ENCODE data around the gene KRTAP4-12.
"Not testable (repeated sequence)": the region's sequence is repeated elsewhere in the genome, so short reads cannot be mapped to it uniquely, and the experiment has no call there.

KRTAP4-12 gene

DNA sequence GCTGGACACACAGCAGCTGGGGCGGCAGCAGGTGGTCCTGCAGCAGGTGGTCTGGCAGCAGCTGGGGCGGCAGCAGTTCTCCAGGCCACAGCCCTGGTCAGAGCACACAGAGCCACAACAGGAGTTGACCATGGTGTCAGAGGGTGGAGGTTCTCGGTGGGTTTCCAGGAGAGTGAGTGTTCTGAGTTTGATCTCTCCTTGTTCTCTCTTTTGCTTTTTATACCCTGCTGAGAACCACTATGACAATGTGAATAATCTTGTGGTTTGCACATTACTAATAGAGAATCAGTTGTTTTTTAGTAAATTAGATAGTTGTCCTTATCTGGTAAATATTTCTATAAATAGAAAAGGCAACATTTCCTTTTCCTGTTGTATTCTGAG lies at the start of gene KRTAP4-12:
KRTAP4-12 (minus strand) TSS at position 192 of the 381 bp plus-strand sequence; CDS start at position 132, 60 bp downstream.
- DNase-seq (ENCODE audit: low read depth); H3K4me3 ChIP-seq (ENCODE audit: control insufficient read depth, low read depth, low read length): not testable (repeated sequence)

DNA sequence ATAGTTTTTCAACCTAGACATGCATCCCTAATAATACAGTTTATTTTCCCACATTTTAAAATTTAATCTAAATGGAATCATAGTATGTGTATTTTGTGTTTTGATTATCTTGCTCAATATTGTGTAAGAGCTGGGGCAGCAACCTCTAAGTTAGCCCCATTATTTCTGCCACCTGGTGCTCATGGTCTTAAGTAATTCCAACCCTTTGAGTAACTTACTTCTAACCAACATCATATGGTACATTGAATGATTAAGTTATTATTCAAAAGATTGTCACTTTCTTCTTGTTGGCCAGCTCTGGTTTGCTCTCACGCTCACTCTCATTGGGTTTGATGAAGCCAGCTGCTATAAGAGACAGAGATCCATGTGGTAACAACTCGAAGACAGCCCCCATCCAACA lies 47.9 kb upstream of the KRTAP4-12 start:
- TF ChIP-seq, protein P1, sequence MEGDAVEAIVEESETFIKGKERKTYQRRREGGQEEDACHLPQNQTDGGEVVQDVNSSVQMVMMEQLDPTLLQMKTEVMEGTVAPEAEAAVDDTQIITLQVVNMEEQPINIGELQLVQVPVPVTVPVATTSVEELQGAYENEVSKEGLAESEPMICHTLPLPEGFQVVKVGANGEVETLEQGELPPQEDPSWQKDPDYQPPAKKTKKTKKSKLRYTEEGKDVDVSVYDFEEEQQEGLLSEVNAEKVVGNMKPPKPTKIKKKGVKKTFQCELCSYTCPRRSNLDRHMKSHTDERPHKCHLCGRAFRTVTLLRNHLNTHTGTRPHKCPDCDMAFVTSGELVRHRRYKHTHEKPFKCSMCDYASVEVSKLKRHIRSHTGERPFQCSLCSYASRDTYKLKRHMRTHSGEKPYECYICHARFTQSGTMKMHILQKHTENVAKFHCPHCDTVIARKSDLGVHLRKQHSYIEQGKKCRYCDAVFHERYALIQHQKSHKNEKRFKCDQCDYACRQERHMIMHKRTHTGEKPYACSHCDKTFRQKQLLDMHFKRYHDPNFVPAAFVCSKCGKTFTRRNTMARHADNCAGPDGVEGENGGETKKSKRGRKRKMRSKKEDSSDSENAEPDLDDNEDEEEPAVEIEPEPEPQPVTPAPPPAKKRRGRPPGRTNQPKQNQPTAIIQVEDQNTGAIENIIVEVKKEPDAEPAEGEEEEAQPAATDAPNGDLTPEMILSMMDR (conservative IDR thresholded peaks at IDR 0.05; ENCODE audit: control insufficient read depth, insufficient read depth, low read depth, low read length), result no peak
- DNase-seq (ENCODE audit: low read depth), result peak; percentile 71
- no peak overlapping the region for H3K4me3 ChIP-seq (ENCODE audit: control insufficient read depth, low read depth, low read length)

DNA sequence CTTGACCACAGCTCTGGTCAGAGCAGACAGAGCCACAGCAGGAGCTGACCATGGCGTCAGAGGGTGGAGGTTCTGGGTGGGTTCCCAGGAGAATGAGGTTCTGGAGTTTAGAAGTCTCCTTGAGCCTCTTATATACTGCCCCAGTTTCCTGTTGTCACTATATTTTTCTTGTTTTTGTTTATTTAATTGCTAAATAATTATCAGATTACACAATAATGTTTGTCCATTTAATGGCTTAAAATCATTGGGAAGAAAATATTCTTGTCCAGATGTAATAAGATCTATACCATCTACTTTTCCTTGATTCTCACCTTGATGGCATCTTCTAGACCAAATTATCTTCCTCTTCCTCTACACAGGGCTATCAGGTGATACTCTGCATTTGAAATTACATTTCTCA lies 44.1 kb upstream of the KRTAP4-12 start, which contains the start of gene KRTAP4-3:
KRTAP4-3 (minus strand) TSS at position 101 of the 400 bp plus-strand sequence; CDS start at position 52, 49 bp downstream.
- TF ChIP-seq, protein P1 (conservative IDR thresholded peaks at IDR 0.05; ENCODE audit: control insufficient read depth, insufficient read depth, low read depth, low read length), result no peak
- H3K4me3 ChIP-seq (ENCODE audit: control insufficient read depth, low read depth, low read length), result no peak within 1 kb of the TSS
- DNase-seq (ENCODE audit: low read depth), result no peak

DNA sequence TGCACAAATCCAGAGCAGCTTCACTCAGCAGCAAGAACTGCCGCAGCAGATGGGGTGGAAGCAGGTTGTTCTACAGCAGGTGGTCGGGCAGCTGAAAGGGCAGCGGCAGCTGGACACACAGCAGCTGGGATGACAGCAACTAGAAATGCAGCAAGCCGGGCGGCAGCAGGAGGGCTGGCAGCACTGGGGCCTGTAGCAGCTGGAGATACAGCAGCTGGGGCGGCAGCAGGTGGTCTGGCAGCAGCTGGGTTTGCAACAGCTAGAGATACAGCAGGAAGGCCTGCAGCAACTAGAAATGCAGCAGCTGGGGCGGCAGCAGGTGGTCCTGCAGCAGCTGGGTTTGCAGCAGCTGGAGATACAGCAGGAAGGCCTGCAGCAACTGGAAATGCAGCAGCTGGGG lies 43.6 kb upstream of the KRTAP4-12 start:
- no peak overlapping the region for H3K4me3 ChIP-seq (ENCODE audit: control insufficient read depth, low read depth, low read length)
- TF ChIP-seq, protein P1 (conservative IDR thresholded peaks at IDR 0.05; ENCODE audit: control insufficient read depth, insufficient read depth, low read depth, low read length), result no peak
- no peak for DNase-seq (ENCODE audit: low read depth)

DNA sequence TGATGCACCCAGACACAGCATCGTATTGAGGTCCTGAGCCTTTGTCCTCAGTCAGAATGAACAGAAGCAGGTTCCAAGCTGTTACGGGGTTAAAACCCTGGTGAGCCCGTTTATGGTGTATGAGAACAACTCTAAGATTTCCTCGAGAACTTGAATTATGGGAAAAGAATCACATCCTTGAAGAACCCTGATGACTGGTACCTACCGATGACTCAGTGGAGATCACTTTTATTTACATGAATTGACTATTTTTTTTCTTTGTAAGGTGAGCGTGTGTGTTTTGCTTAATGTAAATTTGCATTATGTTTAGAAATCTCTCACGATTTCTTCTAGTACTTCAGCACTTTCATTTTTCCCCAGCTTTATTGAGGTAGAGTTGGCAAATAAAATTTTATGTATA lies 39.8 kb upstream of the KRTAP4-12 start:
- TF ChIP-seq, protein P1 (conservative IDR thresholded peaks at IDR 0.05; ENCODE audit: control insufficient read depth, insufficient read depth, low read depth, low read length), result no peak
- H3K4me3 ChIP-seq (ENCODE audit: control insufficient read depth, low read depth, low read length), result no peak overlapping the region
- DNase-seq (ENCODE audit: low read depth), result peak; percentile 4

DNA sequence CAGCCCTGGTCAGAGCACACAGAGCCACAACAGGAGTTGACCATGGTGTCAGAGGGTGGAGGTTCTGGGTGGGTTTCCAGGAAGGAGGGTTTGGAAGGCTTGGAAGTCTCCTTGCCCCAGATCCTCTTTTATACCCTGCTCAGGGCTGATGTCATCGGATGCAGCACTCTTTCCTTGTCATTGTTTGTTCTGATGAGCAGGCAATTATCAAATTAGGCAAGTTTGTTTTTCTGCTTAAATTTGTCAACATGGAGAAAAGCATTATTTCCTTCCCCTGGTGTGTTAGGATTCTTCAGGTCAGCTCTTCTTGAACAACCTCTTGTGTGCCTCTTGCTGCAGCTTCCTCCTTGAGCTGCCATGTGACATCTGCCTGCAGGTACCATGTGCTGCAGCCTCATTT lies 36.7 kb upstream of the KRTAP4-12 start, which contains the start of gene KRTAP4-4:
KRTAP4-4 (minus strand) TSS at position 101 of the 400 bp plus-strand sequence; CDS start at position 44, 57 bp downstream.
- DNase-seq (ENCODE audit: low read depth), result no peak
- TF ChIP-seq, protein P1 (conservative IDR thresholded peaks at IDR 0.05; ENCODE audit: control insufficient read depth, insufficient read depth, low read depth, low read length), result no peak
- H3K4me3 ChIP-seq (ENCODE audit: control insufficient read depth, low read depth, low read length), result no peak within 1 kb of the TSS

DNA sequence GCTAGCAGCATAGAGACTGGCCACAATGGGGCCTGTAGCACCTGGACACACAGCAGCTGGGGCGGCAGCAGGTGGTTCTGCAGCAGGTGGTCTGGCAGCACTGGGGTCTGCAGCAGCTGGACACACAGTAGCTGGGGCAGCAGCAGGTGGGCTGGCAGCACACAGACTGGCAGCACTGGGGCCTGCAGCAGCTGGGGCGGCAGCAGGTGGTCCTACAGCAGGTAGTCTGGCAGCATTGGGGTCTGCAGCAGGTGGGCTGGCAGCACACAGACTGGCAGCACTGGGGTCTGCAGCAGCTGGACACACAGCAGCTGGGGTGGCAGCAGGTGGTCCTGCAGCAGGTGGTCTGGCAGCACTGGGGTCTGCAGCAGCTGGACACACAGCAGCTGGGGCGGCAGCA lies 36.2 kb upstream of the KRTAP4-12 start:
- H3K4me3 ChIP-seq (ENCODE audit: control insufficient read depth, low read depth, low read length); DNase-seq (ENCODE audit: low read depth): not testable (repeated sequence)

DNA sequence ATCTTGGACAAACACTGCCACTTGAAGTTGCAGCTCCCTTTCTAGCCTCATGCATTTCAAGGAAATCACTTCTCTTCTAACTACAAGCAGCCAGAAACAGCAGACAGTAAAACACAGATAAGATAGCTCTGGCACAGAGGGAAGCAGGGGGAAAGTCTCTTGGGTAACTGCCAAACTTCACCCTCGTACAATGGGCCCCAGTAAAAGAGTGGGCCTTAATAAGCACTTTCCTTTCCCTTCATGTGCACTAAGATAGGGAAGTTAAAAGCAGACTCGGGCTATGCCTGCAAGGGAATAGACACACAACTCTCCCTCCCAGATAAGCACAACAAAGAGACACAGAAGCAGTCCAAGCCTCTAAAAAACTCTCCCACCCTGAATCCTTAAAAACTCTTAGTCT lies 29.9 kb upstream of the KRTAP4-12 start:
- TF ChIP-seq, protein P1 (conservative IDR thresholded peaks at IDR 0.05; ENCODE audit: control insufficient read depth, insufficient read depth, low read depth, low read length), result no peak
- no peak for DNase-seq (ENCODE audit: low read depth)
- no peak overlapping the region for H3K4me3 ChIP-seq (ENCODE audit: control insufficient read depth, low read depth, low read length)
